ENCODE results near the gene GOSR1.
"Not testable (repeated sequence)": the region's sequence is repeated elsewhere in the genome, so short reads cannot be mapped to it uniquely, and the experiment has no call there.

GOSR1 gene

GRCh38 chr17:30564422-30565072 is 87.3 kb downstream of the GOSR1 start:
- not testable (repeated sequence) for DNase-seq

- no peak for DNase-seq
Measured at GRCh38 chr17:30565073-30565935, 88.1 kb downstream of the GOSR1 start.

- DNase-seq, result not testable (repeated sequence)
Measured at GRCh38 chr17:30566104-30566503, 88.9 kb downstream of the GOSR1 start.

- DNase-seq, result not testable (repeated sequence)
Measured at GRCh38 chr17:30566516-30567225, 89.5 kb downstream of the GOSR1 start.

GRCh38 chr17:30567231-30568116 is 90.3 kb downstream of the GOSR1 start:
- DNase-seq, result no peak

GRCh38 chr17:30568117-30568430 is 90.9 kb downstream of the GOSR1 start:
- DNase-seq, result no peak

GRCh38 chr17:30569531-30570175 is 92.4 kb downstream of the GOSR1 start:
- DNase-seq, result not testable (repeated sequence)

GRCh38 chr17:30570191-30570590 is 93.0 kb downstream of the GOSR1 start:
- no peak for DNase-seq

- no peak for DNase-seq
Measured at GRCh38 chr17:30570596-30571265, 93.5 kb downstream of the GOSR1 start.

- DNase-seq, result not testable (repeated sequence)
Measured at GRCh38 chr17:30571404-30571803, 94.2 kb downstream of the GOSR1 start.

GRCh38 chr17:30571921-30572320 is 94.7 kb downstream of the GOSR1 start:
- DNase-seq, result no peak

- not testable (repeated sequence) for DNase-seq
Measured at GRCh38 chr17:30572651-30573554, 95.7 kb downstream of the GOSR1 start.

GRCh38 chr17:30573603-30574175 is 96.5 kb downstream of the GOSR1 start:
- DNase-seq, result no peak

GRCh38 chr17:30574309-30574708 is 97.1 kb downstream of the GOSR1 start:
- not testable (repeated sequence) for DNase-seq

GRCh38 chr17:30574806-30575205 is 97.6 kb downstream of the GOSR1 start:
- DNase-seq, result not testable (repeated sequence)

- DNase-seq, result not testable (repeated sequence)
Measured at GRCh38 chr17:30575648-30576325, 98.6 kb downstream of the GOSR1 start.

GRCh38 chr17:30576326-30576861 is 99.2 kb downstream of the GOSR1 start:
- no peak for DNase-seq
